Activated CD4-positive, alpha-beta T cell treated with anti-CD3 and anti-CD28 coated beads for 48 hours (primary cell): Measurements from ENCODE around the gene SMTNL2.
"Not testable (repeated sequence)": the region's sequence is repeated elsewhere in the genome, so short reads cannot be mapped to it uniquely, and the experiment has no call there.

Source experiments
- DNase-seq: peaks from one replicate; pipeline ENCODE4 v3.0.0-alpha.2; 2020

Gene SMTNL2

DNA sequence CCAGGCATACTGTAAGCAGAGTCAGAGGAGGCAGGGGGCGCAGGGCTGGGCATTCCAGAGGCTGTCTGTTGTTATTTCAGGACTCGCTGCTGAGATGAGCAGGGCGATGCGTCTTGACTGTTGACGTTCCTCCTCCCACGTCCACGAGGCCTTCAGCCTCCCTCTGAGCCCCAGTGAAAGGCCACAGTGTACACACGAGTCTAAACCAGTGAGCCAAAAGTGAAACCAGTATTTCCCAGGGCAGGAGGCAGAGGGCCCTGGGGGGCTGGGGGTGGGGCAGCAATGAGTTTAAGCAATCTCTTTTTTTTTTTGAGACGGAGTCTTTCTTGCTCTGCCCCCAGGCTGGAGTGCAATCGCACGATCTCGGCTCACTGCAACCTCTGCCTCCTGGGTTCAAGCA lies 21.5 kb downstream of the SMTNL2 start:
- DNase-seq = no peak

DNA sequence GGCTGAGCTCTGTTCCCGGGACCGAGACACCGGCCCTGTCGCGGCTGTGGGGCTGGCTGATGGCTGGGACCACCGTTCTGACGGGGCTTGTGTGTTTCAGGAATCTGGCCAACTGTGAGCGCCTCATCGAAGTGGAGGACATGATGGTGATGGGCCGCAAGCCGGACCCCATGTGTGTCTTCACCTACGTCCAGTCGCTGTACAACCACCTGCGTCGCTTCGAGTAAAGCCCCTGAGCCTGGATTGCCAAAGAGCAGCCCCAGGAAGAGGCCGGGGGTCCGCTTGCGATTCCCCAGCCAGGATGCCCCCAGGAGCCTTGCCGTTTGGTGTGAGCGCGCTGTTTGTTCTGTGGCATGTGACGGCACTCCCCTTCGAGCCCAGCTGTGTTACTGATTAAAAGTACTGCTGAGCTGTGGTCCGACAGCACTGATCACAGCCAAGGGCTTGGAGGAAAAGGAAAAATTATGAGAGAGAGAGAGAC lies 23.0 kb downstream of the SMTNL2 start:
- DNase-seq = no peak

DNA sequence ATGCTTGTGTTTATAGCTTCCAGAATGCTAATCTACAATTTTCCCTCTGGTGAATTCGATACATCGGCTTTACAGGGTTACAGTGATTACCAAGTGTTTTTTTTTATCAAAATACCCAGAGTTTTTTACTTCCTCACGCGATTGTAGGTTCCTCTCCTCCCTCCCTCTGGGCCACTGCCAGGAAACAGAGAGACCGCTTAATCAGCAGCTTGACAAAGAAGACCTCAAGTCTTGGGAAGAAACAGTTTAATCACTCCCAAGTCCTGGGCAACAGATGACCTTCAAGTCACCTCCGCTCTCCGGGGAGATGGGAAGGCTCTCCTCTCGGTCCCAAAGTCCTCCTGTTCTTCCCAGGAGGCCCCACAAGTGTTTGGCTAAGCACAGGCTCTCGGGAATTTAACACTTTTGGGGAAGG lies 23.5 kb downstream of the SMTNL2 start:
- DNase-seq = no peak

DNA sequence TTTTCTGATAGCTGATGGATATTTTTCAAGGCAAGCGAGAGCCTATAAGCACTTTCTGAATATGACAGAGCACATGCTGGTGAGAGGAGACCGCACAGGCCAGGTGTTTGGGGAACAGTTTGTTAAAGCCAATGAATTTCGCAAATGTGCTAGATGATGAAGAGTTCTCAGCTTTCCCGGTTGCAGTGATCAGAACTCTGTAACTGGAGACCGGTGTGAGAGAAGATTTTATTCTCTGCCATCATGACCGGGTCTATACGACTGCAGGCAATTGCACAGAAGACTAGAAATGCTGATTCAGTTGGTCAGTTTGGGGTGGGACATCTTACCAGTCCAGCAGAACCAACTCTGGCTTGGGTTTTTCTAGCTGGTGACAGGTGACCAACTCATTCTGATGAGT lies 25.4 kb downstream of the SMTNL2 start:
- DNase-seq = no peak

DNA sequence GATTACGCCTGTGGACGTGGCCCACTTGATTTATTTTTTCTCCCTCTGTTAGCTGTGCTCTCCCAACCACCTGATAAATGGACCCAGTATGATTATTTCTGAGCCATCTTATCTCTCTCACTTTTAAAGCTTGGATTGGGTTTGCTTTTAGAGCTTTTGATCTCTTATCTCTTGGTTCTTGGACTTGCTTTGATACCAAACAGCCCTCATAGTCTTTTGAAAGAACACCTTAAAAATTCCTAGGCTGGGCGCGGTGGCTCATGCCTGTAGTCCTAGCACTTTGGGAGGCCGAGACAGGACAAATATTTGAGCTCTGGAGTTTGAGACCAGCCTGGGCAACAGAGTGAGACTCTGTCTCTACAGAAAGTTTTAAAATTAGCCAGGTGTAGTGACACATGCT lies 25.8 kb downstream of the SMTNL2 start:
- no peak for DNase-seq

DNA sequence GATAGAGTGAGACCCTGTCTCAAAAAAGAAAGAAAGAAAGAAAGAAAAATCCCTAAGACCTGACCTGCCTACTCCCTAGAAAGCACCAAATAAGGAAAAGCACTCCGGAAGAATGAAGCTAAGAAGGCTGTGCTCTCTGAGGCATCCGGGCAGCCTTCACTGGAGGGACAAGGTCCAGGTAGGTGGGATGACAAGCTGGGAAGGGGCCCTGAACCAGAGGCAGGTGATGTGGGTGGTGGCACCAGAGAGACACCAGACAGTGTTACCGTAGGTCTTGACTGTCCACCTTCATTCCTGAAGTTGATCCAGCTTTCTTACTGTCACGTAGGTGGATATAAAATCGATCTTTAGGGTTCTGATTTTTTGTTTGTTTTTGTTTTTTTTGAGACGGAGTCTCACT lies 26.3 kb downstream of the SMTNL2 start:
- no peak for DNase-seq

DNA sequence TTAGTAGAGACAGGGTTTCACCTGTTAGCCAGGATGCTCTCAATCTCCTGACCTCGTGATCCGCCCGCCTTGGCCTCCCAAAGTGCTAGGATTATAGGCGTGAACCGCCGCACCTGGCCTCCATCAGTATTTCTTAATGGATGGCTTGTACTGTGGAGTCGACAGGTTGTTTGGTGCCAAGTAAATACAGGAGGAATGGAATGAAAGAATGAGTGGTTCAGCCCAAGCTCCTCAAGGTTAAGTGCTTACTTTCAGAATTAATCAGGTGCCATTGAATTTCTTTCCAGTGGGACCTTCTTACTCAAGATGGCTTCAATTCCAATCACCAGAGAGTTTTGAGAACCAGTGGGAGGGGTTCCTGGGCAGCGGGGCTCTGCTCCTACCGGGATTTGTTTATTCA lies 32.1 kb downstream of the SMTNL2 start:
- DNase-seq = no peak

DNA sequence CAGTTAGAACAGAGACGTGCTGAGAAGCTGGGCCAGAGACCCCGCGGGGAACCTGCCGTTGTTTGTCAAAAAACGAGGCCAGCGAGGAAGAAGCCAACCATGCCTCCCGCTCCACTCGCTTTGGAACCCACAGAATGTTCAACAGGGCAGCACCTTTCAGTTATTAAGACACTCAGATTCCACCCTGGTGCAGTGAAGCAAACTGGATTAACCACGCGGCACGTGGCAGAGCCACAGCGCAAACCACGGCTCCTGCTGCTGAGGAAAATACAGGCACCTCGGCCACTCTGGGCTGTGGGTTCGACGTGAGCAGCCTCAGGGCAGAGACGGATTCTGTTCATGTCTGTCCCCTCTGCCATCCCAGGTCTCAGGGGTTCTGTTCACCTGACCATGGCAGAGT lies 32.8 kb downstream of the SMTNL2 start:
- DNase-seq = no peak

DNA sequence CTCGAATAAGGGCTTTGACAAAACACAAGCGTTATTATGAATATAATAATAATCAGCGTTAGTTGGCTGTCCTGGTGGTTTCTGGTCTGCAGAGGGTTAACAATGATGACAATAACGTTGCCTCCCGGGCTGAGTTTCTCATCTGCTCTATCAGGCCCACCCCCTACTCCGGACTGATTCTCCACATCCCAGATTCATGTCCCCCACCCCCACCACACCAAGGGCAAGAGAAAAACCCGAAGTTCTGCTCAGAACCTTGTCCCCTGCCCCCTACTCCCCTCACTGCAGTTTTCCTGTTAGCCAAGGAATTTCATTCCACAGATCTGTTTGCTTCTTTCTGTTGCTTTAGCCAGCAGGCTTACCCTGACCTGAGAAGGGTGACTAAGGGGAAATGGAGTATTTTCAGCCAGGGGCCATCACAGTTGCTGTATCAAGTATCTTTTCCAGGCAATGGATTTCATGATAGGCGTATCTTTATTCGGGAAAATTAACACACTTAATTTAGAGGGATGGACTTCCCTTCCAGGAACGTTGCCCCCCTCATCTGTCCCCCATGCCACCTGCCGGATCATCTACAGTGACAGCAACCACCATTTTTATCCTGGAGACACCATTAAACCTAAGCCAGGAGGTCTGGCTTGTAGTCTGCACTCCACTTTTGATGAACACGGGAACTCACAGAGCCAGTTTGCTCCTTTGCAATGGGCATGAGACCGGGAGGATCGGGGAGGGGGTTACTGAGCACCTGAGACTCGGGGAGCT lies 33.4 kb downstream of the SMTNL2 start:
- no peak for DNase-seq

DNA sequence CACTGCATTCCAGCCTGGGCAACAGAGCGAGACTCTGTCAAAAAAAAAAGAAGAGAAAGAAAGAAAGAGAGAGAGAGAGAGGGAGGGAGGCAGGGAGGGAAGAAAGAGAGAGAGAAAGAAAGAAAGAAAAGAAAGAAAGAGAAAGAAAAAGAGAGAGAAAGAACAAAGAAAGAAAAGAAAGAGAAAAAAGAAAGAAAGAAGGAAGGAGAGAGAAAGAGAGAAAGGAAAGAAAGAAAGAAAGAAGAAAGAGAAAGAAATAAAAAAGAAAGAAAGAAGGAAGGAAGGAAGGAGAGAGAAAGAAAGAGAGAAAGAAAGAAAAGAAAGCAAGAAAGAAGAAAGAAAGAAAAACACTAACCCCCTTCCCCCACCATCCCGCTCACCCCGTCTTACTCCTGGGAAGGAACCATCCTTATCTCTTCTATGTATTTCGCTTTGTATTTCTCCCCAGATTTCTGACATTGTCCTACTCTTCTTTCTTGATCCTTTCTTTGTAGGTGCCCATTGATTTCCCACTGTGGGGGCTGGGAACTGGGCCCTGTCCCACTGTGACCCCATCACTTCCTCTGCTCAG lies 36.3 kb downstream of the SMTNL2 start:
- DNase-seq = no peak

DNA sequence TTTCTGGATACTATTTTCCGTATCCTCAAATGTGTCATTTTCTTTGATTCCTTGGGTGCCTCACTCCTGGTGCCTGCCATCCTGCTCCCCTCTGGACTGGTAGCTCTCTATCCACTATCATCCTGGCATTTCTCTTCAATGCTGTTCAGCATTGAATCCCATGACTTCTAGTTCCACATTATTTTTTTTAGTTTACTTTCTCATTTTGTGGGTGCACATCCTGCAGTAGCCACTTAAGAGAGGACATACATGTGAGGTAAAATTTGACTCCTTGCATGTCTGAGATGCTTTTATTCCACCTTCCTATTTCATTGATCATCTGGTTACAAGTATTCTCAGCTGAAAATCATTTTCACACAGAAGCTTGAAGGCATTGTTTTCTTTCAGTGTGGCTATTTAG lies 38.0 kb downstream of the SMTNL2 start:
- DNase-seq = no peak

DNA sequence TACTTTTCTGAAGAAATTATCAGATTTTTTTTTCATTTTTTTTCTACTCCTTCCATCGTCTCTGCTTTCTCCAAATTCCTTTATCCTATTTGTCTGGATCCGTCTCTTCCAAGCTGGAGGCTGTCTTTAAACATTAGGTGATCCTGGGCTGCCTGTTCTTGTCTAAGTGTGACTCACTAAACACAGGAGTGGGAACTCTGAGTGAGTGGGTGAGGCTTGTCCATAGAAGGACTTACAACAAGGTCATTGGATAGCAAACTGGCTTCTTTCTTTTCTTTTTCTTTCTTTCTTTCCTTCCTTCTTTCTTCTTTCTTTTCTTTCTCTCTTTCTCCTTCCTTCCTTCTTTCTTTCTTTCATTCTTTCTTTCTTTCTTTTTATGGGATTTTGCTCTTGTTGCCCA lies 38.9 kb downstream of the SMTNL2 start:
- no peak for DNase-seq

DNA sequence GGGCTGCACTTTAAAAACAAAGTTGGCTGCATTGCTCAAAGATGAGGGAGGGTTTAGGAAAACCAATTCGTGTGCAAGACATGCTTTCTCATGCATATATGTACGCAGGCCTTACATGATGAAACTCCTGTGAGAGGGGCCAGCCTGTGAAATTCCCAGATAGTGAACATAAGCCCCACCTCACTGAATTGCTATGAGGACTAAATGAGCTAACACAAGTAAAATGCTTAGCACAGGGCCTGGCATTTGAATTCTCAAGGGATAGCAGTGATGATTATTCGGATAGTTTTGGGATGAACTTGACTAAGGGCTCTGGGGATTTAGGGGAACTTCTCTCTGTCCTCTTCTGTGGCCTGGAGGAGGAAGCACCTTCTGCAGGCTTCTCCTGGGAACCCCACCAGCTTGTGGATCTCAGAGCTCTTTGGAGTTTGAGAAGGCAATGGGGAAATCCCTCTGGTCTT lies 40.2 kb downstream of the SMTNL2 start:
- not testable (repeated sequence) for DNase-seq

DNA sequence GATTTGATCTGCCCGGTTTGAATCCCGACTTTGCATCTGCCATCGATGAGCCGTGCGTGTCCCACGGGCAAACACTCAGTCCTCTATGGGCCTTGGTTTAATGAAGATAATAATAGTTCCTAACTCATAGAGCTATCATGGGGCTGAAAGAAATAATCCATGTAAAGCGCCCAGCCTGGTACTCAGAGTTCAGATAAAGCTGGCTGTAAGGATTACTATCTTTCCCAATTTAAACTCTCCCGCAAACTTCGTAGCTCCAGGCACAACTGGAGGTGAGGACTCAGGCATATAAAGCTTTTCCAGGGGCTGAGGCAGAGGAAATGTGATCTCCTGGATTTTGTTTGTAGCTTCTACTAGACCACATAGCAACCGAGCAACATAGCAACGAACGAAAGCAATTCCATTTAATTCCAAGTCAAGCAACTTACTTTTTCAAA lies 40.9 kb downstream of the SMTNL2 start:
- DNase-seq = no peak

DNA sequence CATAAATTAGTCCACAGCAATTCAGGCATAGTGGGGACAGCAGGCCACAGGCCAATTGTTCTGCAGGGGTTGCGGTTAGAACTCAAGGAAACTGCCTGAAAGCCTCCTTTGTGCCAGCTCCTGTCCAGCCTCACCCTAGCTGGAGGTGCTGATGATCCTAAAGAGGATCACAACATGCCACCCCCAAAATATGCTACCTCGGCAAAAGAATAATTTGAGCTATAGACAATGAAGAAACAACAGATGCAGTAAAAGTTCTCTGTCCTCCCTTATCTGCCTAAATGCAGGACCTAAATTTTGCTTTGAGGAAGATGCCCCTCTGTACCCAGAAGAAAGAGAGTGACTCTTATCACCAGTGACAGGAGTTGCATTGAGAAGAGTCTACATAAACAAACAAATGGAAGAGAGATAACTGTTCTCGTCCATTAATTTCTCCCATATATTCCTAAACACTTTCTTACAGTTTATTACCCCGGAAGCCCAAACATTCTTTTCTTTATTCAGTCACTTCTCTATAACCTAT lies 42.5 kb downstream of the SMTNL2 start:
- DNase-seq = no peak

DNA sequence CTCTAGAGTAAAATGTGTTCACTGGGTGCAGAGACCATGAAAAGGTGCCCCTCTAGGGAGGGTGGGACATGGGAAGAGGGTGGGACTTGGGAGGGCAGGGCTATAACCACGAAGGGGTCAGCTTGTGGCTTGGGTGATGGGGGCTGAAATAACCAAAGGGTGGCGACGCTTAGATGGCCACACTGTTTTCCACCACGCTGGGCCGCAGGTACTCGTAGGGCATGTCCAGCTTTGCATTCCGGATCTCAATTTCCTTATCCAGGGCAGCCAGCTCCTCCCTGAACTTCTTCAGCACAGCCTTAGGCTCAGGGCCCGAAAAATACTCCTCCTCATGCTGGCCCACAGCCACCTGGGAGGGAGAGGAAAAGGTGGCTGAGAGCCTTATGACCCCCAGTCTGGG lies 47.1 kb downstream of the SMTNL2 start:
- DNase-seq = no peak

DNA sequence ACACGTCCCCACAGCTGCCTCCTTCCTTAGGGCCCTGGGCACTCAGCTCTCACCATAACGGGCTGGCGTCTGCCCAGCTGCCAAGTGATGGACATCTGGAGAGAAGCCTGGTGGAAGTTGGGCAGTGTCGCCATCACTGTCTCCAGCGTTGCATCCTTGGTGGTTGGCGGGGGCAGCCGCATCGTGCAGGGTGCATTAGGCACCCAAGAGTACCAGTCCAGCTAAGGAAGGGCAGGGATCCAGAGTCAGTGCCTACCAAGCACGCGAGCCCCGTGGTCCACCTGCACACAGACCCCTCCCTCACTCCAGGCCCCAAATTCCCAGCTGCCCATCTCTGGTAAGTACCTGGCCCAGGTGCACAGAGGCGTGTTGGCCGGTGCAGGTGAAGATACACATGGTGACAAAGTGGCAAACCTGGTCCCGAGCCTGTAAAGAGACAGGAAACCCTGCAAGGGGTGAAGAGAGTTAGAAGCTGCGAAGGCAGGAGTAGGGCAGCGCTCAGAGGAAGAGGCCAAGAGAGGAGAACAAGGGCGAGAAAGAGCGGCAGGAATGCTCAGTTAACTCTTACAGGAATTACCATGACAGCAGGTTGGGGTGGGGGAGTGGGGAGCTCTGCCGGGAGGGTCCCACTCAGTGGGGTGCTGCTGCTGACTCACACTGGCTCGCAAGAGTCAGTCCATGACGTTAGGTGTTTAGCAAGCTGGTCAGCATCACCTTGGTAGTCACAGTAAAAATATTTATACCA lies 47.7 kb downstream of the SMTNL2 start:
- no peak for DNase-seq

DNA sequence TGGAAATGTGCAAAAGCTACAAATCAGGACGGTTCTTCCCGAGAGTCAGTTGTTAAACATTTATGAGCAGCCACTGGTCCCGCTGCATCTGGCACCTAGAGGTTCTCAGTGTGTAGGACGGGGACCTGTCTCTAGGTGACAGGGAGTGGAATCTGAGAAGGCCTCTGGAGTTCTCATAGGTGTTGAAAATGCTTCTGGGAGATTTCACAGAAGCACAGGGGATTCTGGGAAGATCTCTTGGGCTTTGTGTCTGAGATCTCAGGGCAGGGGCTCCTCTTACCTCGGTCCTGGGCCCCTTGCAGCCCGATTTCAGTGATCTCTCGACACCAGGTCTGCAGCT lies 48.2 kb downstream of the SMTNL2 start:
- DNase-seq = no peak

DNA sequence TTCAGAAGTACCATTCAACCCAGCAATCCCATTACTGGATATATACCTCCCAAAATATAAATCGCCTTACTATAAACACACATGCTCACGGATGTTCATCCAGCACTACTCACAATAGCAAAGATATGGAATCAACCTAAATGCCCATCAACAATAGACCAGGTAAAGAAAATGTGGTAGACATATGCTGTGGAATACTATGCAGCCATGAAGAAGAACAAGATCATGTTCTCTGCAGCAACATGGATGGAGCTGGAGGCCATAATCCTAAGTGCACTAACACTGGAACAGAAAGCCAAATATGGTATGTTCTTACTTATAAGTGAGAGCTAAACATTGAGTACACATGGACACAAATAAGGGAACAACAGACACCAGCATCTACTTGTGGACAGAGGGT lies 49.3 kb downstream of the SMTNL2 start:
- DNase-seq = no peak

DNA sequence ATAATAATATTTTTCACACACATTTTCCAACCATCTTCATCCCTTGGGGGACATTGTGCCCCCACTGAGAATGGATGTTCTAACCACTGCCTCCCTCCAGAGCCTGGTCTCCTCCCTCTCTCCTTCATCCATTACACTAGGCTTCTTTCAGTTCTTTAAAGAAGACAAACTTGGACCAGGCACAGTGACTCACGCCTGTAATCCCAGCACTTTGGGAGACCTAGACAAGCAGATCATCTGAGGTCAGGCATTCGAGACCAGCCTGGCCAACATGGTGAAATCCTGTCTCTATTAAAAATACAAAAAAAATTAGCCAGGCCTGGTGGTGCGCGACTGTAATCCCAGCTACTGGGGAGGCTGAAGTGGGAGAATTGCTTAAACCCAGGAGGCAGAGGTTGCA lies 50.6 kb downstream of the SMTNL2 start:
- no peak for DNase-seq

DNA sequence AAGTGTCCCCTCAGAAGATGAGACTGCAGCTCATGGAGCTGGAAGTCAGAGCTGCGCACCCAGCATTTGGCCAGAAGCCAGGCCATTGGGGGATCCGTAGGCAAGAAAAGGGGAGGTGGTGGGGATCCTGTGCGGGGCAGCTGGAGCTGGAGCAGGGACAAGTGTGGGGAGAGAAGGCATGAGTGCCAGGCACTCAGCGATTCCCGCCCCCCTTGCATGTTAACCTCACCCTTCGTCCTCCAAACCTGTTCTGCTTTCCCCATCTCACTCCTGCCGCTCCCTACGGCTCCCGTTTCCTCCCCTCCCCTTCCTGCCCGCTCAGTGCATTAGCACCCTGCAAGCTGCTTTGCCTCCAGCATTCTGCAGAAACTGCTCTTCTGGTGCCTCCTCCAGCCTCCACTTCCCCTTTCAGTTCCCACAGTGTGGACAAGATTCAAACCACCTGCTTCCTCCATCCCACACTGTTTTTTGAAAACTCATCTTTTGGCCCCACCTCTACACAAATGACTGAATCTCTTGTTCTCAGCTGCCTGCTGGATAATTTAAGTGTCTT lies 51.6 kb downstream of the SMTNL2 start:
- no peak for DNase-seq

DNA sequence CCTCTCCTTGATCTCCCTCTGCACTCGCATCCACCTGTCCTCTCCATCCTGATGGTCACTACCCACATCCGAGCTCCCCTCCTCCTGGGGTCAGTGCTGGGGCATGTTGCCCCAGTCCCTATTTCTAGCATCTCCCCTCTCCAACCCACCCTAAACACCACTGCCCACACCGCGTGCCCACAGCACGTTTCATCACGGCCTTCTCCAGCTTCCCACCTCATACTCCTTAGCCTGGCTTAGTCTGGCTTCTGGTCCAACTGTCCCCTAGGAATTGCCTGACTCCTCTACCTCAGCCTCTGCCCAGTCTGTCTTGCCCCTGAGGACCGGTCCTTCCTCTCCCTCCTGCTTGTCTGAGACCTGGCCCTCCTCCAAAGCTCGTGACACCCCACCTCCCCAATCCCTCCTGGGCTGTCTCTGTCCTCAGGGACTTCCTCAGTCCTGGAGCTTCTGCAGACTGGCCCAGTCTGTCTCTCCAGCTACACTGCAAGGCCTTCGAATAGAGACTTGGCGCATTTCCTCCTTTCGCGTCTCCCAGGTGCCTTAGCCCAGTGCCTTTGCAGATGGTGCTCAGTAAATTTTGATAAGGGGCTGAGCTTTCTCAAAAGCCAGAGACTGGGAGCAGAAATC lies 52.3 kb downstream of the SMTNL2 start:
- no peak for DNase-seq

DNA sequence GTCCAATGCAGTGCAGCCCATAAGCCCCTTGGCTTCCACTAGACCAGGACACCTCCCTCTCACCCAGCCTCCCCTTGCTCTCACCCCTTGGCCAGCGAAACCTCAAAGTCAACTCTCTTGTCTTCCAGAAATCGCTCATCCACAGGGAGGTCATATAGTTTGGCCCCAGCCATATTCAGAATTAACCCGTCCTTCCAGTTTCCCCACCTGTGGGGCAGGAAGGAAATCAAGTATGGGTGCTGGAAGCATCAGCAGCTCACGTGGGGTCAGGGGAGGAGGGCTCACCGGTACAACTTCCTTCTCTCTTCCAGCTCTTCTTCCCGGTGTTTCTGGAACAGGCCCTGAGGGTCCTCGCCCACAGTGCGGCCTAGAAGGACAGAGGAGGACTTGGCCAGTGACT lies 54.4 kb downstream of the SMTNL2 start:
- not testable (repeated sequence) for DNase-seq
